Tibial nerve (tissue), 4 donors: ENCODE results near the gene MACF1.
A peak's percentile ranks its signal among the peaks of the same experiment; 100 is the strongest.

Experiments used
- CTCF ChIP-seq, 5 experiments: fragments of 200-600 bp in 3 of 5; fragments of 450-650 bp in 2 of 5; sonication (generic) in 3 of 5; IDR thresholded peaks; one replicate each; pipeline ENCODE4 v1.5.1; 2016 to 2019; ENCODE audit warnings: antibody characterized with exemption in 5 of 5, mild to moderate bottlenecking in 3 of 5, moderate library complexity in 2 of 5
- EP300 ChIP-seq, 2 donors: sonication (generic); formaldehyde crosslinking; IDR thresholded peaks; one replicate each; pipeline ENCODE4 v1.6.1; 2017; ENCODE audit warnings: antibody characterized with exemption in 2 of 2, mild to moderate bottlenecking in 1 of 2
- POLR2A ChIP-seq, 2 donors: fragments of 450-650 bp; IDR thresholded peaks; one replicate each; pipeline ENCODE4 v1.6.1; 2017; ENCODE audit warnings: antibody characterized with exemption in 2 of 2, mild to moderate bottlenecking in 2 of 2, moderate library complexity in 2 of 2

GRCh38 chr1:39178541-39179431, 25.7 kb upstream of the MACF1 start:
- TF ChIP-seq CTCF (IDR thresholded peaks at IDR 0.05) = no peak
- TF ChIP-seq POLR2A (IDR thresholded peaks at IDR 0.05) = no peak
- TF ChIP-seq EP300 (IDR thresholded peaks at IDR 0.05) = peak in 1 of 2 donors; percentile 7
